MM.1S (cell line): Measurements from ENCODE around the gene FASTK.

ENCODE experiments used
- CTCF ChIP-seq: fragments of 300-600 bp; sonication (generic); IDR thresholded peaks from 2 replicates; pipeline ENCODE4 v1.5.1; 2016; ENCODE audit warnings: antibody characterized with exemption, low read length, mixed read lengths
- EZH2 ChIP-seq: fragments of 300-600 bp; sonication (generic); optimal IDR thresholded peaks from 2 replicates; pipeline ENCODE3; 2017; ENCODE audit warnings: low read depth, mild to moderate bottlenecking, antibody characterized with exemption, low read length, mixed read lengths

GRCh38 chr7:151074817-151075661 is 5.6 kb downstream of the FASTK start:
- TF ChIP-seq CTCF (no peak), EZH2 (no peak)
